ENCODE data around the gene LRRC36.

Gene LRRC36

DNA sequence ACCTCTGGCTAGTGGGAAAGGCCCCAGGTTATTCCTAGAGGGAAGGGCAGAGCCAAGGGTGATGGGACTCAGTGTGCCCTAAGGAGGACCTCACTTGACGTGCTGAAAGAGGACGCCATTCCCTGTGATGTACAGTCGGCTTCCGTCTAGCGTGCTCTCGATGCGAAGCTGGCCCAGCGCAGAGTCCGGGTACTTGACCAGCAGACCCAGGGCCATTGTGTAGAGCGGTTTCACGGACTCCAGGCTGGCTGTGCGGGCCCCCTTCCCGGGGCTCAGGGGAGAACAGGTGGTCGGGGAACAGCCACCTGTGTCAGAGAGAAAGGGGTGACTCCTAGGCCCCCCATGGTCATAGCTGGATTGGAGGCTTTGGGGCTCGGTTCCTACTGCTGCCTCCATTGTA, 27.3 kb upstream of the LRRC36 start:
- no peak overlapping the region for H3K4me3 ChIP-seq (ENCODE audit: low read length)
- peaks cover 27% of the 10 kb centered on the region for H3K4me1 ChIP-seq (ENCODE audit: control insufficient read depth, insufficient read depth, low read length)
- DNase-seq (ENCODE audit: low read depth), result no peak
- no peaks in the 10 kb centered on the region for H3K9me3 ChIP-seq (ENCODE audit: control insufficient read depth, low read length)
- H3K27me3 ChIP-seq (replicated peaks; ENCODE audit: control insufficient read depth, insufficient read depth, low read length), result no peaks in the 10 kb centered on the region
- H3K9ac ChIP-seq (ENCODE audit: low read length), result no peak overlapping the region
- no peaks in the 10 kb centered on the region for H3K36me3 ChIP-seq (ENCODE audit: control insufficient read depth, insufficient read depth, low read length, severe bottlenecking)

DNA sequence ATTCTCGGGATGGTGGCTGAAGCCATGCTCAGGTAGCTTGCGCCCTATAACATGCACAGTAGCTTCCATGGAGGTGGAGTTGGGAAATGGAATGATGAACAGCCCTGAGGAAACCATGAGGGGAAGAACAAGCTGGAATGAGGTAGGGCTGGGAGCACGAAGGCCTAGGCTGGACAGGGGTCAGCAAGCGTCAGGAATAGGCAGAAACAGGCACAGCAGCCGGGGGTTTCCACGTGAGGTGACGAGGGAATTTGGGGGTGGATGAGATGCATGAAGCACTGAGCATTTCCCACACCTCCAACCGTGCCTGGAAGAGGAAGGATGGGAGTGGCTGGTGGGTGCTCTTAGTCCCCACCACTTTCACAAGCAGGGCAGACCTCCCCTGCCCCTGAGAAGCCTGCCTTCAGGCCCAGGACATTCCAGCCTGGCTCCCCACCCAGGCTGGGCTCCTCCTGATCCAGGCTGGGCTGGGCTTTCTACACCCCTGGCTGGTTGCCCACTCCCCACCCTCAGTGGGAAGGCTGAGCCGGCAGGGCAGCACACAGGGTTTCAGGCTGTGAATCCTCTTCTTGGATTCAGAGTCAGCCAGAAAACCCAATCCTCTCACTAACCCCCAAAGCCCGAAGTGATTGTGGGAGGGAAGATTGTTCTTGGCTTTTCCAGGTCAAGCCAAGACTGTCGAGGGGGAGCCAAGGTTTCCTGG, 25.4 kb upstream of the LRRC36 start:
- no peaks in the 10 kb centered on the region for H3K36me3 ChIP-seq (ENCODE audit: control insufficient read depth, insufficient read depth, low read length, severe bottlenecking)
- no peak overlapping the region for H3K4me3 ChIP-seq (ENCODE audit: low read length)
- no peak overlapping the region for H3K9ac ChIP-seq (ENCODE audit: low read length)
- DNase-seq (ENCODE audit: low read depth), result peak; percentile 71
- H3K9me3 ChIP-seq (ENCODE audit: control insufficient read depth, low read length), result no peaks in the 10 kb centered on the region
- H3K4me1 ChIP-seq (ENCODE audit: control insufficient read depth, insufficient read depth, low read length), result peaks cover 17% of the 10 kb centered on the region
- no peaks in the 10 kb centered on the region for H3K27me3 ChIP-seq (replicated peaks; ENCODE audit: control insufficient read depth, insufficient read depth, low read length)

DNA sequence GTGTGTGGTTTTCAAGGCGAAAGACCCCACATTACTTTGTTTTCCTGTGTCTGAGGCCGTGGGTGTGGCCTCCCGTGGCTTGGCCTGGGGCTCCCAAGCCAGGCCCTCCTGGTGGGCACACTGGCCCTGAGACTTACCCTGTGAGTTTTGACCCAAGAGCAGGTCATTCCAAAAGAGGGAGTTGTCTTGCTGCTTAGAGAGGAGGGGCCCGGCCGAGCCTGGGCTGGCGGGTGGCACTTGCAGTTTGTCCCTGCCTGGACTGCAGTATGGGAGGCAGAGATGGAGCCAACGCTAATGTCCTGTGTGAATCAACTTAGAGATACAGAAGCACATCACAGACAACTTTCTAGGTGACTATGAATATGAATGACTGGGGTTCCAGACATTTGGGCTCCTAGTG, 24.5 kb upstream of the LRRC36 start:
- no peaks in the 10 kb centered on the region for H3K27me3 ChIP-seq (replicated peaks; ENCODE audit: control insufficient read depth, insufficient read depth, low read length)
- H3K36me3 ChIP-seq (ENCODE audit: control insufficient read depth, insufficient read depth, low read length, severe bottlenecking), result no peaks in the 10 kb centered on the region
- peaks cover 12% of the 10 kb centered on the region for H3K4me1 ChIP-seq (ENCODE audit: control insufficient read depth, insufficient read depth, low read length)
- H3K4me3 ChIP-seq (ENCODE audit: low read length), result no peak overlapping the region
- DNase-seq (ENCODE audit: low read depth), result no peak
- H3K9ac ChIP-seq (ENCODE audit: low read length), result no peak overlapping the region
- H3K9me3 ChIP-seq (ENCODE audit: control insufficient read depth, low read length), result no peaks in the 10 kb centered on the region

DNA sequence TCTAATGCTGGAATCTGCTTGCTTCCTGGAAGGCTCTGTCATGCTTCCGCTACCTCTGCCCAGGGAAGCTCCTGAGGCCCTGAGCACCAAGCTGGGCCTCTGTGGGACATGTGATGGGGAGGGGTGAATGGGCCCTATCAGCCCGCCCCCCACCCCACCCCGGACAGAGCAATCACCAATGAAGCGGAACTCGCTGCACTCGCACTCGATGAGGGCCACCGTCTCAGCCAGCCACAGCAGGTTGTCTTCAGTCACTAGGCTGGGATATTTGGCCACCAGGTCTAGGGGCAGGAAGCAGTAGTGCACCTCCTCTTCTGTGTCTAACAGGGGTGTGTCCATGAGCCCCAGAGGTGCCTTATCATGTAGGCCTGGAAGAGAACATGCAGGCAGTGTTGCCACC, 23.6 kb upstream of the LRRC36 start:
- H3K9ac ChIP-seq (ENCODE audit: low read length), result no peak overlapping the region
- H3K4me1 ChIP-seq (ENCODE audit: control insufficient read depth, insufficient read depth, low read length), result peaks cover 12% of the 10 kb centered on the region
- H3K36me3 ChIP-seq (ENCODE audit: control insufficient read depth, insufficient read depth, low read length, severe bottlenecking), result no peaks in the 10 kb centered on the region
- DNase-seq (ENCODE audit: low read depth), result no peak
- H3K4me3 ChIP-seq (ENCODE audit: low read length), result no peak overlapping the region
- H3K9me3 ChIP-seq (ENCODE audit: control insufficient read depth, low read length), result no peaks in the 10 kb centered on the region
- no peaks in the 10 kb centered on the region for H3K27me3 ChIP-seq (replicated peaks; ENCODE audit: control insufficient read depth, insufficient read depth, low read length)

DNA sequence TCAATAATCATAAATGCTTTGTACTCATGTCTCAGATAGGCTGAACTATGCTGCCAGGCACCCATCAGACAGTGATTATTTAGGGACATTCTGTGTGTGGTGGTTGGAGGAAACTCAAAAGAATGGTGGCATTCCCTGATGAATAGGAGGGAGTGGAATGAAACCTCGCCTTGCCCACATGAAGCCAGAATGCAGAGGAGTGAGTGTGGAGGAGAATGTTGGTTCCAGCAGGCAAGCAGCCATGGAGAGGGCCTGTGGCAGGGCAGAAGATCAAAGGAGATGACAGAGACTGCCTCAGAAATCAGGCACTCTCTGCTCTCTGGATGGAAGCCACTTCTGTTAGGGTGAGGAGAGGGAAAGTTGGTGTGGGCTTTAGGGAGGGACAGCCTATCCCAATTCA, 22.6 kb upstream of the LRRC36 start:
- peak; percentile 29 for DNase-seq (ENCODE audit: low read depth)
- H3K4me1 ChIP-seq (ENCODE audit: control insufficient read depth, insufficient read depth, low read length), result peaks cover 12% of the 10 kb centered on the region

DNA sequence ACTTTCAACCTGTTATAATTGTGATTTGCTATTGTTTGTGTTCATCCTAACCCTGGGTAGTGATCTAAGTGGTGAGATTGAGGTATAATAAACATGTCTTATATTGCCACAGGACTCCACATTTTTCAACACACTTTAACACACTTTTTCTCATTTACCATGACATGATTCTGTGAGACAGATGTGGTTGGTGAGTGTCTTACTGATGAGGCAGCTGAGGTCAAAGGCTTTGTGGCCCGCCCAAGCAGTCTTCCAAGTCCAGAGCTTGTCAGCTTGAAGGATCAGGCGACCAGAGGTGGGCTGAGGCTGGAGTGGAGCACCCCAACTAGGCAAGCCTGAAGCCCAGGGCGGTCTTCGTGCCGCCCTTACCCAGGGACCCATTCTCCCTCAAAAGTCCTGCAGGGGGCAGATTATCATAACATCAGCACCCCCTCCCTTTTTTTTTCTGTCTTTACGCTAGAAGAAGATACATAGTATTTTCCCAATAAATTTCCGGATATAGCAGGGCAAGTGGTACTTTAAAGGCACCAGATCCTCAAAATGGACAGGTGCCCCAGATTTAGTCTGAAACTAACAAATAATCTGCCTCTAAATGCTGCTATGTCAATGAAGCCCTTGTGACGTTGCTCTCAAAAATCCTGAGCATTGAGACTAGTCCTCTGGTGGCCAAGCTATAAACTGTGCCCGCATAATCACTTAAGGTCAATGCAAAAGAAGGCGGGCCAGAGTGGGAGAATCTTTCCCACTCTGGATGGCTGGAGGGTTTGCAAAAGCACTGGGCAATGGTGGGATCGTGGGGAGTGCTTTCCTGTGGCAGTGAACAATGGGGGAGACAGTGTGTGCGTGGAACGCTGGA, 21.2 kb upstream of the LRRC36 start:
- Histone ChIP-seq H3K27me3 (replicated peaks; ENCODE audit: control insufficient read depth, insufficient read depth, low read length) (no peaks in the 10 kb centered on the region), H3K36me3 (ENCODE audit: control insufficient read depth, insufficient read depth, low read length, severe bottlenecking) (no peaks in the 10 kb centered on the region), H3K9me3 (ENCODE audit: control insufficient read depth, low read length) (no peaks in the 10 kb centered on the region), H3K9ac (ENCODE audit: low read length) (no peak overlapping the region), H3K4me3 (ENCODE audit: low read length) (no peak overlapping the region), H3K4me1 (ENCODE audit: control insufficient read depth, insufficient read depth, low read length) (peaks cover 12% of the 10 kb centered on the region)
- DNase-seq (ENCODE audit: low read depth), result no peak

More for the DNA sequence above, 22.6 kb upstream of the LRRC36 start:
- Histone ChIP-seq H3K9ac (ENCODE audit: low read length) (no peak overlapping the region), H3K9me3 (ENCODE audit: control insufficient read depth, low read length) (no peaks in the 10 kb centered on the region), H3K36me3 (ENCODE audit: control insufficient read depth, insufficient read depth, low read length, severe bottlenecking) (no peaks in the 10 kb centered on the region), H3K4me3 (ENCODE audit: low read length) (no peak overlapping the region), H3K27me3 (replicated peaks; ENCODE audit: control insufficient read depth, insufficient read depth, low read length) (no peaks in the 10 kb centered on the region)

DNA sequence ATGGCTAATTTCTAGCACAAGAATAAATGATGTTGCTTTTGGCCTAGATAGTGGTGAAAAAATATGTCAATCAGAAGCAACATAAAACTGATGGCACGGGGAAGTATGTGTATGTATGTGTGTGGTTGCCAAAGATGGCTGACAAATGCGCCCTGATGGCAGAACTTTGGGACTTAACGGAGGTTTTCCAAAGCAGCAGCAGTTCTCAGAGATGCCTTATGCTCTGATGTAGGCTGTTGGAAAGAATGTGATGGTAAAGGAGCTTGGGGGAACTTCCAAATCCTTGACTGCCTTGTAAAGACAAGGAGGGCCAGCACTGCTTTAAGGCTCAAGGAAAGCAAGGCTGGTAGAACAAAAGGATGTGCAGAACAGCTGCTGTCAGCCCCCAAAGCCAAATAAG, 16.1 kb upstream of the LRRC36 start:
- H3K9me3 ChIP-seq (ENCODE audit: control insufficient read depth, low read length), result no peaks in the 10 kb centered on the region
- H3K4me1 ChIP-seq (ENCODE audit: control insufficient read depth, insufficient read depth, low read length), result peaks cover 12% of the 10 kb centered on the region
- DNase-seq (ENCODE audit: low read depth), result no peak
- no peaks in the 10 kb centered on the region for H3K36me3 ChIP-seq (ENCODE audit: control insufficient read depth, insufficient read depth, low read length, severe bottlenecking)
- H3K27me3 ChIP-seq (replicated peaks; ENCODE audit: control insufficient read depth, insufficient read depth, low read length), result no peaks in the 10 kb centered on the region
- no peak overlapping the region for H3K4me3 ChIP-seq (ENCODE audit: low read length)
- H3K9ac ChIP-seq (ENCODE audit: low read length), result no peak overlapping the region

DNA sequence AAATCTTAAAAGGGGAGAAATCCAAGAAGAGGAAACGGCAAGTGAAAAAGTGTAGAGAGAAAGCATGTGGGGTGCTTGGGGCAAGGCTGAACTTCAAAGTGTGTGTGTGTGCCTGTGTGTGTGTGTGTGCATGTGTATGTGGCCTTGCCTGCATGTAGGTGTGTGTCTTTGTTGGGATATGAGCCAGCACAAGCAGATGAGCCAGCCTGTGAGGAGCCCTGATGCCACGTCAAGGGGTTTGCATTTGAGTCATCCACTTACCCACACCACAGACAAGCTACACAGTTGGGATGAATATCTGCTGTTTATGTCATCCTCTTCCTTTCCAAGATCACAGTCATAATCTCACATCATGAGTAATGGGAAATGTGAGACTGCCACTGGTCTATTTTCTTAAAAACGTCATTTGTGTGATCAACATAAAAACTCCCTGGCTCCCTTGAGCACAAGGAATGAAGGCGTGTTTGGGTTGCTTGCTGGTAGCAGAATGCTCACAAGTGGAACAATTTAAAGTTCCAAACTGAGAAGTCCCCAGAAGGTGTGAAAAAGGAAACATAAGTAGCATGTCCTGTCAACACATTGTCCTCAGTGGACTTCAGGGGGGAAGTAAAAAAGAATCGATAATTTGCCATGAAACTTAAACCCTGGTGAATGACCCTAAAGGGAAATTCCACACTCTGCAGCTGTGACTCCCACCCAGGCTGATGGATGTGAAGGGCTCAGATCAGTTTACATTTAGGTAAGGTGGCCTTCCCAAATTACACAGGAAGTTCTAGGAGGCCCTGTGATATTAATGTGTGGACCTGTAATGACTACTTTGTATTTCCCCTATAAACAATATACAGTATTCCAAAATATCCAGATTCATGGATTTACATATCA, 14.8 kb upstream of the LRRC36 start:
- no peak overlapping the region for H3K9ac ChIP-seq (ENCODE audit: low read length)
- no peaks in the 10 kb centered on the region for H3K36me3 ChIP-seq (ENCODE audit: control insufficient read depth, insufficient read depth, low read length, severe bottlenecking)
- H3K27me3 ChIP-seq (replicated peaks; ENCODE audit: control insufficient read depth, insufficient read depth, low read length), result no peaks in the 10 kb centered on the region
- no peaks in the 10 kb centered on the region for H3K9me3 ChIP-seq (ENCODE audit: control insufficient read depth, low read length)
- peaks cover 12% of the 10 kb centered on the region for H3K4me1 ChIP-seq (ENCODE audit: control insufficient read depth, insufficient read depth, low read length)
- H3K4me3 ChIP-seq (ENCODE audit: low read length), result no peak overlapping the region
- peak; percentile 92 for DNase-seq (ENCODE audit: low read depth)

DNA sequence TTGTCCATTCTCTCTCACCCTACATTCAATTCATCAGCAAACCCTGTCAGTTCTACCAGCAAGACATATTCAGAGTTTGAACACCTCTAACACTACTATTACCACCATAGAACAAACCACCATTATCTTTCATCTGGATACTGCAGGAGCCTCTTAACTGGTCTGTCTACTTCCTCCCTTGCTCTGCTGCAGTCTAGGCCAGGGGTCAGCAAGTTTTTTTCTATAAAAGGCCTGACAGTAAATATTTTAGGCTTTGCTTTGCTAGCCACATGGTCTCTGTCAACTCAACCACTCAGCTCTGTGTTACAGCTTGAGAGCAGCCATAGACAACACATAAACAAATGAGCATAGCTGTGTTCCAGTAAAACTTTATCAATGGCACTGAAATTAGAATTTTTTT, 13.9 kb upstream of the LRRC36 start:
- H3K9ac ChIP-seq (ENCODE audit: low read length), result no peak overlapping the region
- H3K4me1 ChIP-seq (ENCODE audit: control insufficient read depth, insufficient read depth, low read length), result peaks cover 12% of the 10 kb centered on the region
- no peaks in the 10 kb centered on the region for H3K27me3 ChIP-seq (replicated peaks; ENCODE audit: control insufficient read depth, insufficient read depth, low read length)
- H3K4me3 ChIP-seq (ENCODE audit: low read length), result no peak overlapping the region
- H3K36me3 ChIP-seq (ENCODE audit: control insufficient read depth, insufficient read depth, low read length, severe bottlenecking), result no peaks in the 10 kb centered on the region
- DNase-seq (ENCODE audit: low read depth), result no peak
- no peaks in the 10 kb centered on the region for H3K9me3 ChIP-seq (ENCODE audit: control insufficient read depth, low read length)

DNA sequence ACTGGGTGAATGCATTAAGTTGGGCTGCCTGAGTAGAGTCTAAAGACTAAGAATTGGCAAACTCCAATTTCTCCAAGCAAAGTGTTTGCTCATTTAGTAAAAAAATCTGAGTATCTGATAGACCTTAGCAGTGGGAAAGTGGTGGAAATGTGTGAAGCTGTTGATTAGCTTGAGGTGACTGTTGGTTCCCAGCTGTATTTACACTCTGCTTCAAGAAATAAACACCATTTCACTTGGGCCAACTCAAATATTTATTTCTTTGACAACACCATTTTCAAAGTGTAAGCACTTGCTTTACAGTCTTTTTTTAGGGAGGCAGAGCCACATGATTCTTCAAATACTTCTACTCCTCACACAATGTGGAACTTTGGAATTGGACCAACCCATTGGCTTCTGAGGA, 8.8 kb upstream of the LRRC36 start:
- H3K4me1 ChIP-seq (ENCODE audit: control insufficient read depth, insufficient read depth, low read length), result peaks cover 1% of the 10 kb centered on the region
- H3K4me3 ChIP-seq (ENCODE audit: low read length), result no peak overlapping the region
- no peaks in the 10 kb centered on the region for H3K36me3 ChIP-seq (ENCODE audit: control insufficient read depth, insufficient read depth, low read length, severe bottlenecking)
- no peaks in the 10 kb centered on the region for H3K9me3 ChIP-seq (ENCODE audit: control insufficient read depth, low read length)
- DNase-seq (ENCODE audit: low read depth), result no peak
- no peak overlapping the region for H3K9ac ChIP-seq (ENCODE audit: low read length)
- H3K27me3 ChIP-seq (replicated peaks; ENCODE audit: control insufficient read depth, insufficient read depth, low read length), result no peaks in the 10 kb centered on the region

DNA sequence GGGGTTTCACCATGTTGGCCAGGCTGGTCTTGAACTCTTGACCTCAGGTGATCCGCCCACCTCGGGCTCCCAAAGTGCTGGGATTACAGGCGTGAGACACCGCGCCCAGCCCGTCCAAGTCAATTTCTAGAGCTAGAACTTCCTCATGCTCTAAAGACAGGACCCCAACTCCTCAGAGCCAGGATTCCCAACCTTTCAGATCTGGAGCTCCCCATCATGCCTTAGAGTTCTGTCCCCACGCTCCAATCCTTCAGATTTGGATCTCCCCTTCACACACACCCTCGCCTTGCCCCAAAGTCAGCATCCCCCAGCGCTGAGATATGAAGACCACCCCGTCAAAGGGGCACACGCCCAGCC, 522 bp upstream of the LRRC36 start:
- Histone ChIP-seq H3K4me1 (ENCODE audit: control insufficient read depth, insufficient read depth, low read length) (peaks cover 7% of the 10 kb centered on the region), H3K27me3 (replicated peaks; ENCODE audit: control insufficient read depth, insufficient read depth, low read length) (no peaks in the 10 kb centered on the region), H3K4me3 (ENCODE audit: low read length) (peak overlapping the region; percentile 68), H3K9ac (ENCODE audit: low read length) (peak overlapping the region; percentile 62), H3K36me3 (ENCODE audit: control insufficient read depth, insufficient read depth, low read length, severe bottlenecking) (no peaks in the 10 kb centered on the region), H3K9me3 (ENCODE audit: control insufficient read depth, low read length) (no peaks in the 10 kb centered on the region)
- no peak for DNase-seq (ENCODE audit: low read depth)

Data from adipocyte (in vitro differentiated cells).